ENCODE measurements around the gene SLC1A3.

The SLC1A3 gene

DNA sequence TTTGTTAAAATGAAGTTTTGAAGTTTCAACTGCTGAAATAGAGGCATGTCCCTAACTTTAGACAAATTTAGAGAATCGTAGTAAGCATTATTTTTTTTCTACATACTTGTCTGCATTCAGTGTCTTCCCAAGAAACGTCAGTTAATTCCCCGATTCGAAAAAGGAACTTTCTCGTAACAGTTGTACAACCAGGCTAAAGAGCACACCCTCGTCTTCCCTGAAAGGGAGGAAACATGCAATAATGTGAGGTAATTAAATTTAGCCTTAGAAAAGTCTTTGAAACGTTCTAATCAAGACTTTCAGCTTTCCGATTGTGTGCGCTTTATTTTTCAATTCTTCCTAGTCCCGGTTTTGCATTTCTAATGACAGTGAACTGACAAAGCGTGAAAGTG lies 374 bp upstream of the SLC1A3 start:
- Mint-ChIP-seq H3K27me3 (peaks cover 74% of the 10 kb centered on the region), H3K9me3 (no peaks in the 10 kb centered on the region), H3K27ac (ENCODE audit: low read depth) (no peak overlapping the region), H3K36me3 (ENCODE audit: insufficient read depth) (no peaks in the 10 kb centered on the region), H3K4me1 (peaks cover 9% of the 10 kb centered on the region), H3K4me3 (peak overlapping the region; percentile 58)
- ATAC-seq (replicated peaks; ENCODE audit: extremely low read depth, poor library complexity, severe bottlenecking) (no peak), DNase-seq (ENCODE audit: low spot score in 2 of 2) (no peak)

DNA sequence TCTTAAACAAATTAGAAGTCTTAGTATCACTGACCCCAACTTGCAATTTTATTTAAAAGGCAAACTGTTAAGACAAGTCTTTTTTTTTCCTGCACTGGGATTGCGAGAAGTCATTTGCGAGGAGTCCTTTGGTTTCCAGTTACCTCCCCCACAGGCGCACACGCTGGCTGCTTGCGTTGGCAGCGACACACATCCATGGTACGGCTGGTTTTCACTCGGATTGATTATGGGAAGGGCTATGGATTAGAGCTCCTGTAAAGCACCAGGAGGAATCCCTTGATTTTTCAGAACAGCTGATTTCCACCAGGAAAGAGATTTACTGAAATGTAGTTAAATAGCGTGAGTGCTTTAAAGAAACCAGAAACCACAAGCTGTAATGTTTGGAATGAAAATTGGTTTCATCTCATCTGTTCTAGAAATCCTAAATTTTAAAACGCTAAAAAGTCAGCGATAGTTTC lies 737 bp downstream of the SLC1A3 start:
- peaks cover 77% of the 10 kb centered on the region for H3K27me3 Mint-ChIP-seq
- no peaks in the 10 kb centered on the region for H3K36me3 Mint-ChIP-seq (ENCODE audit: insufficient read depth)
- no peak overlapping the region for H3K27ac Mint-ChIP-seq (ENCODE audit: low read depth)
- peaks cover 9% of the 10 kb centered on the region for H3K4me1 Mint-ChIP-seq
- no peaks in the 10 kb centered on the region for H3K9me3 Mint-ChIP-seq
- DNase-seq (ENCODE audit: low spot score in 2 of 2) (no peak), ATAC-seq (replicated peaks; ENCODE audit: extremely low read depth, poor library complexity, severe bottlenecking) (no peak)
- peak overlapping the region; percentile 58 for H3K4me3 Mint-ChIP-seq

DNA sequence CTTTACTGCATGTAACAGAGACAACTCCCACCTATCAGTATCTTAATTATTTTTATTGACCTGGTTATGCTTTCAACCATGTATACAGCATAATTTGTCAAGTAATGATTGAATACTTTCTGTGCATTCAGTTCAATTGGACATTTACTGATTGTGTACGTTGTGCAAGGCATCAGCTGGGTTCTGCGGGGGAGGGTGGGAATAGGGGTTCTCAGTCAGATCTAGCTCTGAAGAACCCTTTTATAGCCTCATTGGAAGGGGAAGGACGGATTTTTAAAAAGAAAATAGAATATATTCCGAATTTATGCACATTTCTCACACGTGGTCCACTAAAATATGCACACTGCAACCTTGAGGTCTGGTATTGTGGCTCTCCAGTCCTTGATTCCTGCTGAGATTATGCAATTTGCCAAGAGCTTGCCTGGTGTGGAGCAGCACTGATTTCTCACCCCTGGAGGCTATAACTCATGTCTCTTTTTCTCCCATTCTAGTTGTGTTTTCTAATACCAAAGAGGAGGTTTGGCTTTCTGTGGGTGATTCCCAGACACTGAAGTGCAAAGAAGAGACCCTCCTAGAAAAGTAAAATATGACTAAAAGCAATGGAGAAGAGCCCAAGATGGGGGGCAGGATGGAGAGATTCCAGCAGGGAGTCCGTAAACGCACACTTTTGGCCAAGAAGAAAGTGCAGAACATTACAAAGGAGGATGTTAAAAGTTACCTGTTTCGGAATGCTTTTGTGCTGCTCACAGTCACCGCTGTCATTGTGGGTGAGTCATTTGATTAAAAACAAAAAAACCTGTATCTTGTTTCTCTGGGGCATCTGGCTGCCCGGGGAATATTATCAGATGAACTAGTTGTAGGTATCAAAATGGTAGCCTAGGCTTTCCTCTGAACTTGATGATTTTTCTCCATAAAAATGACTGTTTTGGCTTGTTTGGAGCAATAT lies 1.7 kb downstream of the SLC1A3 start:
- H3K36me3 Mint-ChIP-seq (ENCODE audit: insufficient read depth) = no peaks in the 10 kb centered on the region
- H3K27ac Mint-ChIP-seq (ENCODE audit: low read depth) = no peak overlapping the region
- H3K9me3 Mint-ChIP-seq = no peaks in the 10 kb centered on the region
- peaks cover 9% of the 10 kb centered on the region for H3K4me1 Mint-ChIP-seq
- DNase-seq (ENCODE audit: low spot score in 2 of 2) = no peak
- H3K4me3 Mint-ChIP-seq = no peak overlapping the region
- H3K27me3 Mint-ChIP-seq = peaks cover 86% of the 10 kb centered on the region
- ATAC-seq (replicated peaks; ENCODE audit: extremely low read depth, poor library complexity, severe bottlenecking) = no peak

DNA sequence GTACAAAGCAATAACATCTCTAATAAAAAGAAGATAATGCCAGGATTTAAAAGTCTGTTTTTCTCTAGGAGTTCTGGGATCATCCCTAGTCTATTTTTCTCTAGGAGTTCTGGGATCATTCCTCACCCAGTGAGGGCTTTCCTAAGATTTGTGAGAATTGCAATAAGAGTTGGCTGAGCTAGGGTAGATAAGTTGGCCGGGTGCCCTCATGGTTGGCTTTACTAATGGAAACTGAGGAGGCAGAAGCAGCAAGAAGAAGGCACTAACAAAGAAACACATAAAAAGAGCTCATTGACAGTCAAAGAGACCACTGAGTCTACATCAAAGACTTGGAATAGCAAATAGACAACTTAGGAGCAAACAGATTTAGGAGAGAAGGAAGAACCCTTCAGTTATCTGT lies 4.2 kb downstream of the SLC1A3 start:
- Mint-ChIP-seq H3K27ac (ENCODE audit: low read depth) (no peak overlapping the region), H3K4me1 (peaks cover 9% of the 10 kb centered on the region), H3K27me3 (peaks cover 83% of the 10 kb centered on the region), H3K36me3 (ENCODE audit: insufficient read depth) (peaks cover 2% of the 10 kb centered on the region), H3K4me3 (no peak overlapping the region), H3K9me3 (no peaks in the 10 kb centered on the region)
- DNase-seq (ENCODE audit: low spot score in 2 of 2) = no peak
- ATAC-seq (replicated peaks; ENCODE audit: extremely low read depth, poor library complexity, severe bottlenecking) = no peak

DNA sequence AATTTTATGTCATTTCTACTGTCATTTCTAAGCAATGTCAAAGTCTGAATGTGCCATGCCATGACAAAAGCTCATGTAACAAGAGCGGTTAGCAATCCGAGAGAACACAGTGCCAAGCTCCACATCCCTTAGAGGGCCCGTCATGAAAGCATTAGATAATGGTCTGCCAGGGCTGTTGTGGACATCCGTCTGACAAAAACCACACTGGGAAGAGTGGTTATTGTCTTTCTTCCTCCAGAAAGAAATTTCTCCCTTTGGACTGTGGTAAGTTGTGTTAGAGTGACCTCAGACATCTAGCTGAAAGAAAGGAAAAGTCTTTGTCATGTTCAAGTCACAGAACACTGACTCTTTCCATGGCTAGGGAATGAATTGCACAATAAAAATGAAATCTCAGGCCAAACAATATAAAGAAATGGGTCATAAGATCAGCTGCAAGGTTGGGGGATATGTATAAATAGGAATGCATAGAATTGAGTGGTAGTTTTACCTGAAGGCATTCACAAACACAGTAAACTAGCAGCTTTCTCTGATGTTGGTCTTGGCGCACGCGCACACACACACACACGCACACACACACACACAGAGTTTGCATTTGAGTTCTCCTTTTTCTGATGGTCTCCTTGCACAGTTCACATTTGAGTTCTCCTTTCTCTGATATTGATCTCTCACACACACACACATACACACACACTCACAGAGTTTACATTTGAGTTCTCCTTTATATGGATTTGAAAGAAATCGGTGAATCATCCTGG lies 5.3 kb downstream of the SLC1A3 start:
- H3K4me1 Mint-ChIP-seq = peaks cover 3% of the 10 kb centered on the region

DNA sequence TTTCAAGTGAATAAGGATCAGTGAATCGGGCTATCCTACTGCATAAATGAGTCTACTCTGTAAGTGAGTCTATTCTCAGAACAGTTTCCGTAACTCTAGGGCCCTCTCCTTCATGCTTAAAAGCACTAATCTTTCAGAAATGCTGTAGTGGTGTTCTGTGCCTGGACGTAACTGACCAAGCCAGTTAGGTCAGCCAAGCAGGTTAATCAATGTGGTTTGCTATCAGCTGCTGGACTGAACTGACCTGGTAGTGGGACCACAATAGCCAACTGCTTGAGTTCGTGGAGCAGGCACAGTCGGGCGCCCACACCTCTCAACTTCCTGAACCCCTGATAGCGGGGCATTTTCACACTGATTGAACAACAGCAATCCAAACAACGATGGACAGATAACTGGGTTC lies 6.8 kb downstream of the SLC1A3 start:
- DNase-seq (ENCODE audit: low spot score in 2 of 2) (no peak), ATAC-seq (replicated peaks; ENCODE audit: extremely low read depth, poor library complexity, severe bottlenecking) (no peak)
- H3K4me1 Mint-ChIP-seq = no peaks in the 10 kb centered on the region
- no peak overlapping the region for H3K27ac Mint-ChIP-seq (ENCODE audit: low read depth)
- no peaks in the 10 kb centered on the region for H3K9me3 Mint-ChIP-seq
- H3K4me3 Mint-ChIP-seq = no peak overlapping the region
- peaks cover 59% of the 10 kb centered on the region for H3K27me3 Mint-ChIP-seq
- peaks cover 2% of the 10 kb centered on the region for H3K36me3 Mint-ChIP-seq (ENCODE audit: insufficient read depth)

More for the DNA sequence above, 5.3 kb downstream of the SLC1A3 start:
- no peak overlapping the region for H3K27ac Mint-ChIP-seq (ENCODE audit: low read depth)
- DNase-seq (ENCODE audit: low spot score in 2 of 2) = no peak
- no peak for ATAC-seq (replicated peaks; ENCODE audit: extremely low read depth, poor library complexity, severe bottlenecking)
- H3K9me3 Mint-ChIP-seq = no peaks in the 10 kb centered on the region
- H3K27me3 Mint-ChIP-seq = peaks cover 75% of the 10 kb centered on the region
- peaks cover 2% of the 10 kb centered on the region for H3K36me3 Mint-ChIP-seq (ENCODE audit: insufficient read depth)
- H3K4me3 Mint-ChIP-seq = no peak overlapping the region

DNA sequence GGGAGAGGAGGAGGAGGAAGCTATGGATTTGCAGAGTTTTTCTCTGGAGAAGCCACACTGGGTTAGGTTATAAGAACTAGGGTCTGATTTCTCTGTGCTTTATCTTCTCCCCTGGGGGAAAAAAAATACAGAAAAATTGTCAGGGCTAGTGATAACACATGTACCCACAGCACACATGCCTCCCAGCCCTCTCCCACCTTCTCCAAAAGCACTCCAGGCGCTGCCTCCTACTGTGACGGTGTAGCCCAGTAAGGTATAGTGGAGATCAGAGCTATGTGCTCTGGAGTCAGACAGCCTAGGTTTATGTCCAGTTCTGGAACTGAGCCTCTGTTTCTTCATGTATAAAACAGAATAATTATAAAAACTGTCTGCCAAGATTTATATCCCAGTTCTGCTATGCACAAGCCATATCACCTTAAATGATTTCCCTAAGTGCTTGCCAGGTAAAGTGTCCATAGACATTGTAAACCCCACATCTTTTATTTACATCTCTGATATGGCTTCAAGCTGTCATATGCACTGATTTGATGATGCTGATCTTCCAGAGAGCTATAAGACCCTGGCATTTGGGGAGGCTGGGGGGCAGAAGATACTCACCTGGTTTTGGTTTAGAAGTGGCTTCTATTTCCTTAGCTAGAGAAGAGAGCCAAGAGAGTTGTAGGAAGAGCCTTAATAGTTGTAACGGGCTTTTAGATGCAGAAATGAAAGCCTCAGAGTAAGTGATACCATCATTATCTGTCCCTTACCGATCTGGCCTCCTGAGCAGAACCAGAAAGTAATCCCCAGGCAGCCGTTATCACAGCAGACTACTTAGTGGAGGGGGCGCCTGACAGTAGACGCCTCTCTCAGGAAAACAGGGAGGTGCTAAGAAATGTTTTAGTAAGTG lies 7.6 kb downstream of the SLC1A3 start:
- ATAC-seq (replicated peaks; ENCODE audit: extremely low read depth, poor library complexity, severe bottlenecking) (no peak), DNase-seq (ENCODE audit: low spot score in 2 of 2) (no peak)
- no peaks in the 10 kb centered on the region for H3K9me3 Mint-ChIP-seq
- H3K4me1 Mint-ChIP-seq = no peaks in the 10 kb centered on the region
- no peak overlapping the region for H3K4me3 Mint-ChIP-seq
- H3K27me3 Mint-ChIP-seq = peaks cover 55% of the 10 kb centered on the region
- H3K36me3 Mint-ChIP-seq (ENCODE audit: insufficient read depth) = peaks cover 2% of the 10 kb centered on the region
- no peak overlapping the region for H3K27ac Mint-ChIP-seq (ENCODE audit: low read depth)

DNA sequence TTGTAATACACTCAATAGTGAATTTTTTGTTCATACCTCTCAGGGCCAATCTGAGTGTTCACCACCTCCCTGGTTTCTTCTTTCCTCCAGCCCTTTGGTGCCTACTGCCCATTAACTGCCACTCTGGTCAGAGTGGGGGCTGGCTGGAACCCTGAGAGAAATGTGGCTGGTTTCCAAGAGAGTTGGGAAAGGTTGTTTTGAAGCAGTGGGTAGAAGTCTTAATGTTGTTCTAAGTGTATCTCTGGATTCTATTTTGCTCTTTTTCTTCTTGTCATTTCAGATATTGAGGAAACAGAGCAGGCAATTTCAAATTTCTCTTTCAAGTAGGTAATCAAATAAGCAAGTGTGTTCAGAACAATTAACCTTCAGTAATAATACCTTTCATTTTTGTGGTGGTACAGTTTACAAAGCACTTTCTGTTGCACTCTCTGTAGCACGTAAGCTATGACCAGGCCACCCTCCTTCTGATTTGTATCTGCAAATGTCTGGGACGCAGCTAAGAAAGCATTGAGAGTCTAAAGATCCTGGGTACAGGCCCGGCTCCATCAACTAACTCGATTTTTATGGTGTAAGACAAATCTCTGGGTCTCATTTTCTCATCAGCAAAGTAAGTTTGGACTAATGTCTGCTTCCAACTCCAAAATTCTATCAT lies 8.4 kb downstream of the SLC1A3 start:
- Mint-ChIP-seq H3K4me3 (no peak overlapping the region), H3K27me3 (peaks cover 51% of the 10 kb centered on the region), H3K9me3 (no peaks in the 10 kb centered on the region), H3K4me1 (no peaks in the 10 kb centered on the region), H3K27ac (ENCODE audit: low read depth) (no peak overlapping the region), H3K36me3 (ENCODE audit: insufficient read depth) (peaks cover 2% of the 10 kb centered on the region)
- DNase-seq (ENCODE audit: low spot score in 2 of 2) (no peak), ATAC-seq (replicated peaks; ENCODE audit: extremely low read depth, poor library complexity, severe bottlenecking) (no peak)

DNA sequence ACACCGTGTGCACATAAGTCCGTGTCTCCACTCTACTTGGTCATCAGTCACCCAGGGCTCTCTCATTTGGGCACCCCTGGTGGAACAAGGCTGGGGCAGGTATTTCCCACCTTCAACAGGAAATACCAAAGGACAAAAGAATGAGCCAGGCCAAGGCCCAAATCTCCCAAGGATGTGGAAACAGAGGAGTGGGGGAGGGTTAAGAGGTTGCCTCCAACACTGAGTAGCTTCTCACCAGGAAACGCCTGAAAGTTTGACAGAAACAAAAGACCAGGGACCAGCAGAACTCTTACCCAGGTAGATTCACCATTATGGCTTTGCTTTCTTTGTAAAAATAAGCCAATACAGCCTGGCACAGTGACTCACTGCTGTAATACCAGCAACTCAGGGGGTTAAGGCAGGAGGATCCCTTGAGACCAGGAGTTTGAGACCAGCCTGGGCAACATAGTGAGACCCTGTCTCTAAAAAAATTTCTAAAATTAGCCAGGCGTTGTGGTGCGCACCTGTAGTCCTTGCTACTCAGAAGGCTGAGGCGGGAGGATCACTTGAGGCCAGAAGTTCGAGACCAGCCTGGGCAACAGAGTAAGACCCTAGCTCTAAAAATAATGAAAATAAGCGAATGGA lies 12.7 kb downstream of the SLC1A3 start:
- ATAC-seq (replicated peaks; ENCODE audit: extremely low read depth, poor library complexity, severe bottlenecking) (no peak), DNase-seq (ENCODE audit: low spot score in 2 of 2) (no peak)
- Mint-ChIP-seq H3K4me1 (no peaks in the 10 kb centered on the region), H3K9me3 (no peaks in the 10 kb centered on the region), H3K4me3 (no peak overlapping the region), H3K27ac (ENCODE audit: low read depth) (no peak overlapping the region), H3K36me3 (ENCODE audit: insufficient read depth) (peaks cover 3% of the 10 kb centered on the region), H3K27me3 (peaks cover 30% of the 10 kb centered on the region)

DNA sequence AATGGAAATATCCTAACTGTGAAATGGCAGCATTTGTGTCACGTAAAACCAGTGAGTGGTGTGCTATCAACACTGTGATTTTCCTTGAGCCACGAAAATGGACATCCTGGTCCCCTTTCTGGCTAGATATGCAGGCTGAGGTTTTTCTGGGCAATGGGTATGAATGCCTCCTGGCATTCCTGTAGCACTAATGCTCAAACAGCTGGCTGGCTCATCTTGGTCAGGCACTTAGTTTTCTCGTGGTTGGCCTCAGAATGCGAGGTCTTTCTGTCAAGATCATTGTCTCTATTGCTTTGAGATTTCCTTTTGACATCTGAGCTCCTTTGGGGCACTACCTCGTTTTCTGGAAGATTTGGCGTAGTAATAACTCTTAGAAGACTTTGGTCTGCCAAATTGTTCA lies 15.6 kb downstream of the SLC1A3 start:
- Mint-ChIP-seq H3K4me1 (no peaks in the 10 kb centered on the region), H3K4me3 (no peak overlapping the region), H3K27me3 (peaks cover 33% of the 10 kb centered on the region), H3K9me3 (no peaks in the 10 kb centered on the region), H3K36me3 (ENCODE audit: insufficient read depth) (peaks cover 1% of the 10 kb centered on the region), H3K27ac (ENCODE audit: low read depth) (no peak overlapping the region)
- no peak for ATAC-seq (replicated peaks; ENCODE audit: extremely low read depth, poor library complexity, severe bottlenecking)
- DNase-seq (ENCODE audit: low spot score in 2 of 2) = no peak

DNA sequence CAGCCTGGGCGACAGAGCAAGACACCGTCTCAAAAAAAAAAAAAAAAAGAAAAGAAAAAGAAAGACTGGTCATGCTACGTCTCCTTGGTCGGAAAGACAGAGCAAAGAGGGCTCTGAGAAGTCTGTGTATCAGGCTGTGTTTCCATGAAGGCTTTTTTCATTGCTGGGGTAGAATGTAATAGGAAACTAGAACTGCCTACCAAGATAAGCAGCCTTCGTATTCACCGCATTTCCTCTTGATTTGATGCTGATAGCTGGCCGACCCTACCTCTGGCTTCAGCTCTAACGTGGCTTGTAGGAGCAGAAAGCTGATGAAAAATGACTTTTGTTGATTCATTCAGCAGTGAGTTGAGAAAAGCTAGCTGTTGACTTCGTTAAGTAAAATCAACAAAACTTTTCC lies 17.4 kb downstream of the SLC1A3 start:
- no peak for DNase-seq (ENCODE audit: low spot score in 2 of 2)
- Mint-ChIP-seq H3K4me1 (no peaks in the 10 kb centered on the region), H3K27me3 (peaks cover 41% of the 10 kb centered on the region), H3K27ac (ENCODE audit: low read depth) (no peak overlapping the region), H3K9me3 (no peaks in the 10 kb centered on the region), H3K4me3 (no peak overlapping the region), H3K36me3 (ENCODE audit: insufficient read depth) (peaks cover 1% of the 10 kb centered on the region)
- no peak for ATAC-seq (replicated peaks; ENCODE audit: extremely low read depth, poor library complexity, severe bottlenecking)

Data from central memory CD8-positive, alpha-beta T cell (primary cell).